MM.1S (cell line): ENCODE results near the gene MISP.

Experiments
- DNase-seq: peaks from one replicate; pipeline ENCODE4 v3.0.0-alpha.2; 2015
- H2AFZ ChIP-seq: fragments of 300-600 bp; sonication (generic); 2 replicates; pipeline ENCODE4 v1.6.0; 2016; ENCODE audit warnings: antibody characterized with exemption, low read length
- H3F3A ChIP-seq: fragments of 300-600 bp; sonication (generic); 2 replicates; pipeline ENCODE4 v1.6.1; 2016; ENCODE audit warnings: mild to moderate bottlenecking, antibody characterized with exemption, low read length, moderate library complexity, mixed read lengths; ENCODE audit not compliant: insufficient read depth
- H3K27ac ChIP-seq: fragments of 300-600 bp; sonication (generic); 2 replicates; pipeline ENCODE4 v1.5.1; 2016; ENCODE audit warnings: mild to moderate bottlenecking, low read length
- H3K27me3 ChIP-seq: fragments of 300-600 bp; sonication (generic); replicated peaks from 2 replicates; pipeline ENCODE4 v1.6.0; 2016; ENCODE audit warnings: low read length; ENCODE audit not compliant: insufficient read depth
- H3K36me3 ChIP-seq: fragments of 300-600 bp; sonication (generic); replicated peaks from 2 replicates; pipeline ENCODE4 v1.6.1; 2016; ENCODE audit warnings: mild to moderate bottlenecking, low read length, mixed read lengths; ENCODE audit not compliant: insufficient read depth
- H3K4me1 ChIP-seq: fragments of 300-600 bp; sonication (generic); 2 replicates; pipeline ENCODE4 v1.6.1; 2016; ENCODE audit warnings: low read length, mixed read lengths
- H3K4me2 ChIP-seq: fragments of 300-600 bp; sonication (generic); 2 replicates; pipeline ENCODE4 v1.6.0; 2016; ENCODE audit warnings: low read depth, low read length
- H3K4me3 ChIP-seq: fragments of 300-600 bp; sonication (generic); 2 replicates; pipeline ENCODE4 v1.5.1; 2016; ENCODE audit warnings: low read length, mixed read lengths
- H3K79me2 ChIP-seq: fragments of 300-600 bp; sonication (generic); 2 replicates; pipeline ENCODE4 v1.6.1; 2016; ENCODE audit warnings: mixed run types, low read length, mixed read lengths
- H3K9ac ChIP-seq: fragments of 300-600 bp; sonication (generic); 2 replicates; pipeline ENCODE4 v1.6.1; 2016; ENCODE audit warnings: low read length, mixed read lengths
- H3K9me2 ChIP-seq: fragments of 300-600 bp; sonication (generic); replicated peaks from 2 replicates; pipeline ENCODE4 v1.6.1; 2016; ENCODE audit warnings: mild to moderate bottlenecking, low read length, mixed read lengths; ENCODE audit not compliant: insufficient read depth
- H3K9me3 ChIP-seq: fragments of 300-600 bp; sonication (generic); replicated peaks from 2 replicates; pipeline ENCODE4 v1.6.1; 2016; ENCODE audit warnings: mild to moderate bottlenecking, low read length, mixed read lengths; ENCODE audit not compliant: insufficient read depth
- H4K20me1 ChIP-seq: fragments of 300-600 bp; sonication (generic); 2 replicates; pipeline ENCODE4 v1.6.1; 2016; ENCODE audit warnings: mild to moderate bottlenecking, low read length, moderate library complexity, mixed read lengths; ENCODE audit not compliant: insufficient read depth
- CTCF ChIP-seq: fragments of 300-600 bp; sonication (generic); IDR thresholded peaks from 2 replicates; pipeline ENCODE4 v1.5.1; 2016; ENCODE audit warnings: antibody characterized with exemption, low read length, mixed read lengths
- EZH2 ChIP-seq: fragments of 300-600 bp; sonication (generic); optimal IDR thresholded peaks from 2 replicates; pipeline ENCODE3; 2017; ENCODE audit warnings: low read depth, mild to moderate bottlenecking, antibody characterized with exemption, low read length, mixed read lengths
- EZH2phosphoT487 ChIP-seq: fragments of 300-600 bp; sonication (generic); IDR thresholded peaks from 2 replicates; pipeline ENCODE4 v1.6.1; 2018; ENCODE audit warnings: antibody characterized with exemption, low read length

MISP gene

GRCh38 chr19:791567-792305 is 40.8 kb downstream of the MISP start:
- TF ChIP-seq EZH2phosphoT487 (no peak), CTCF (no peak), EZH2 (no peak)
- H3K9me2 ChIP-seq: no peaks in the 10 kb centered on the region
- no peaks in the 10 kb centered on the region for H3K4me1 ChIP-seq
- no peak for DNase-seq
- H3K27ac ChIP-seq: no peak overlapping the region
- H3K79me2 ChIP-seq: 0 out of 2 replicates have a peak, but pooled peaks cover 3% of the 10 kb centered on the region
- H3F3A ChIP-seq: no peaks in the 10 kb centered on the region
- no peaks in the 10 kb centered on the region for H3K9me3 ChIP-seq
- H3K9ac ChIP-seq: no peak overlapping the region
- H4K20me1 ChIP-seq: no peaks in the 10 kb centered on the region
- no peak overlapping the region for H2AFZ ChIP-seq
- H3K27me3 ChIP-seq: peaks cover 21% of the 10 kb centered on the region
- H3K36me3 ChIP-seq: no peaks in the 10 kb centered on the region
- no peak overlapping the region for H3K4me3 ChIP-seq
- H3K4me2 ChIP-seq: no peak overlapping the region

- Histone ChIP-seq H3K36me3 (no peaks in the 10 kb centered on the region), H4K20me1 (no peaks in the 10 kb centered on the region), H3K79me2 (0 out of 2 replicates have a peak, but pooled peaks cover 3% of the 10 kb centered on the region), H2AFZ (no peak overlapping the region), H3F3A (no peaks in the 10 kb centered on the region), H3K4me1 (no peaks in the 10 kb centered on the region), H3K4me3 (no peak overlapping the region), H3K4me2 (no peak overlapping the region), H3K9me3 (no peaks in the 10 kb centered on the region), H3K27me3 (peaks cover 21% of the 10 kb centered on the region), H3K27ac (no peak overlapping the region), H3K9ac (no peak overlapping the region), H3K9me2 (no peaks in the 10 kb centered on the region)
- TF ChIP-seq EZH2 (no peak), CTCF (no peak), EZH2phosphoT487 (no peak)
- DNase-seq: no peak
Observed at GRCh38 chr19:792306-792885, 41.5 kb downstream of the MISP start.

- no peak overlapping the region for H3K4me3 ChIP-seq
- H3K27ac ChIP-seq: no peak overlapping the region
Observed at GRCh38 chr19:793806-794205, 42.9 kb downstream of the MISP start.

More at GRCh38 chr19:793806-794205, 42.9 kb downstream of the MISP start:
- no peak overlapping the region for H3K9ac ChIP-seq
- no peaks in the 10 kb centered on the region for H3K9me2 ChIP-seq
- no peak overlapping the region for H3K4me2 ChIP-seq
- H2AFZ ChIP-seq: no peak overlapping the region
- peaks cover under 1% of the 10 kb centered on the region; the same call in 1 of the 2 replicates for H3K4me1 ChIP-seq
- peaks cover 9% of the 10 kb centered on the region for H4K20me1 ChIP-seq
- no peaks in the 10 kb centered on the region for H3F3A ChIP-seq
- no peak for TF ChIP-seq EZH2
- DNase-seq: no peak
- peaks cover 15% of the 10 kb centered on the region for H3K27me3 ChIP-seq
- no peaks in the 10 kb centered on the region for H3K36me3 ChIP-seq
- H3K9me3 ChIP-seq: no peaks in the 10 kb centered on the region
- peaks cover 13% of the 10 kb centered on the region for H3K79me2 ChIP-seq
